UCSD-AML1 (cell line): ENCODE data around the gene WFDC5.

Experiments
- DNase-seq: peaks from one replicate; lab custom pipeline; 2025; ENCODE audit not compliant: unreplicated experiment; lab: John Stamatoyannopoulos, UW

Gene WFDC5

GRCh38 chr20:45115829-45116228 lies 855 bp upstream of the WFDC5 start:
- no peak for DNase-seq

DNA sequence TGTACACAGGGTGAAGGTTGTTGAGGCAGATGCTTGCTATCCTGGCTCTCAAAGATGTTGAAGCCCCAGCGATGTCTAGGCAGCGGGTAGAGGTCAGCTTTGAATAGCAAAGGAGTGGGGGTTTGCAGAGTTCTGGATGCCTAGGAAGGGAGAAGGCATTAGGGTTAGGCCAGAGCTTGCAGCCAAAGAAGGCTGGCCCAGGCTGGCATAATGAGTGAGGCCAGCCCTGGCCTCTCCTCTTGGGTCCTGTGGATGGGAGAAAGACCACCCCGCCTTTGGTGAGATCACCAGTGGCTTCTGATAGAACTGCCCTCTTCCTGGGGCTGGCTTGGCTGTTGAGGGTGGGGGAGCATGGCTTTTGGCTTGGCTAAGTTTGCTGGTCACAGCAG lies 406 bp upstream of the WFDC5 start:
- DNase-seq = no peak

DNA sequence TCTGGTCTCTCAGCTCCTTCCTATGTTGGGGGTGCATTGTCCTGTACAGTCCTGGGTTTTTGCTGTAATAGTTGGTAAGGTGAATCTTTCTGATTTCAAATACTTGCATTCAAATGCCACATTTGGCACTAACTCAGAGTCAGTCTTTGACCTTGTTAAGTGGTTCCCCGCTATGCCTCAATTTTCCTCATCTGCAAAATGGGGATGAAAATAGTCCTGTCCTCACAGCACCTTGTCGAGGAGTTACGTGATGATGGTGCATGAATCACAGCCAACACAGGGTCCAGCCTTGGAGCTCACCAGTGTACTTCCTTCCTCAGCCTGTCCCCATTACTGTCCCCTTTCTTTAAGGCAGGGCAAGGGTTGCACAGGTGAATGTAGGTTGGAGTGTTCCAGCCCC lies 1.1 kb downstream of the WFDC5 start:
- no peak for DNase-seq

DNA sequence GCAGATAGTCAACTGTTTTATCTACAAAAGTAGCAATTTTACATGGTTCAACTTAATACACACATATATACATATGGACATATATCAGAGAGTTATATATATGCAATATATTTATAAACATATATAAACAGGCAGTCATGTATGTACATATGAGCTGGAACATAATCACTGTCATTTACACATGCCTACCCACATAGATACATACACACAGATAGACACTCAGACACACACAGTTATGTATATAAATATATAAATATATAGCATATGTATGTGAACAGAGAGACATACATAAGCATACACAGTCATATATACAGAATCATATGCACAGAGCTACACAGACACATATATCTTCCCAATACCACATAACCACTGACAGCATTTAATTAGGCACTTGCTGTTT lies 2.2 kb downstream of the WFDC5 start:
- no peak for DNase-seq

- no peak for DNase-seq
These were observed 3.0 kb downstream of the WFDC5 start for GRCh38 chr20:45111799-45112471.

GRCh38 chr20:45111285-45111684 lies 3.7 kb downstream of the WFDC5 start:
- no peak for DNase-seq

- no peak for DNase-seq
These were observed 4.7 kb downstream of the WFDC5 start for GRCh38 chr20:45110301-45110700.

DNA sequence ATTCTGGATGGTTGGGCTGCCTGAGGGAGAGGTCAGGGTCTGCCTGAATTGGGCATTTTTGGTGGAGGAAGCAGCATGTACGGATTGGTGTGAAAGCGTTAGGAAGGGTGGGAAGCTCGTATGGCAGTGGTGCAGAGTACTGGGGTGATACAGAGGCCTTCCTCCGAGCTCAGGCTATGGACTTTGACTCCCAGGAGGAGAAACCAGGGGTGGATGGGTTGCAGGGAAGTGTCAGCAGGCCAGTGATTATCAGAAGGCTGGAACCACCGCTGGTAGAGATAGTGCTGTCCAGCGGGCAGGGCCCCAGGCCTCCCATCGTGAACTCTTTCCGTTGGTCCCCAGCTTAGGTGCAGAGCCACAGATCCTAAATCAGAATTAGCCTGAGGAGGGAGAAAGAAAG lies 5.3 kb downstream of the WFDC5 start:
- DNase-seq = no peak

DNA sequence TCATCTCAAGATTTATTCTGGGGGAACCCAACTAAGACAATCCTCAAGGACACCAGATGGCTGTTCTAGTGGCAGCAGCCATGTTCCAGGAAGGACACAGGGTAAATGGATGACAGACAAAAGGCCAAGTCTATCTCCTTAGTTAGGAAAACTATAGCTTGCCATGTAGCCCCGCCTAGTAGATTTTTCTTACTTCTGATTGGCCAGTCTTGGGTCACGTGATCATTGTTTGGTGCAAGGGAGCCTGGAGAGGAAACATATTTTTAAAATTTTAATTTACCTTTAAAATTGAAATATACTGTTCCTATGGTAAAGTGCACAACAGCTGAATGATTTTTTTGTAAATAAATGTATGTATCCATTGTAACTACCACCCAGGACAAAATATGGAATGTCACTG lies 9.7 kb downstream of the WFDC5 start:
- DNase-seq = no peak

- DNase-seq = no peak
These were observed 10.2 kb downstream of the WFDC5 start for GRCh38 chr20:45104786-45105185.

GRCh38 chr20:45103072-45103471 lies 11.9 kb downstream of the WFDC5 start:
- DNase-seq = no peak

DNA sequence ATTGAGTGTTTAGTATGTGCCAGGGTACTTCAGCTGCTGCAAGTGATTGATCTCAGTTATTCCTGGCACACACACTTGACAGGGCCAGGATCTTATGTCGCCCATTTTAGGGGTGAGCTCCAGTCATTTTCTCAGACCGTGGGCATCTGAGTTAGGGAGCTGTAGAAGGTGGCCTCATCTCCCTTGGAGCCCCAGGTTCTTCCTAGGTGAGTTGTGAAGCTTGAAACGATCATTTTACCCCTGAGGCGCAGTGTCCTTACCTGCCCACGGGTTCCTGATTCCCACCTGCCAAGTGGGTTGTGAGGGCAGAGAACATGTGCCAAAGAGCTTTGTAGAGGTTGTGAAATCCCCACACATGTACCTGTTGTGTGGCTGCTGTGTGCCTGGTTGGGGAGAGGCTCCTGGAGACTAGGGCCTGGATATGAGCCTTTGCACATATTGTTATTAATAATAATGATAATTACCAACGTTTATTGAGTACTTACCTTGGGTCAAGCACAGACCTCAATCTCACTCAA lies 13.6 kb downstream of the WFDC5 start:
- DNase-seq = no peak

- DNase-seq = peak; percentile 59
These were observed 14.3 kb downstream of the WFDC5 start, which contains the start of gene KCNS1 for GRCh38 chr20:45100563-45101245. Gene KCNS1 (minus strand): TSS chr20:45101127. CDS start chr20:45099236, 1,891 bp downstream.

DNA sequence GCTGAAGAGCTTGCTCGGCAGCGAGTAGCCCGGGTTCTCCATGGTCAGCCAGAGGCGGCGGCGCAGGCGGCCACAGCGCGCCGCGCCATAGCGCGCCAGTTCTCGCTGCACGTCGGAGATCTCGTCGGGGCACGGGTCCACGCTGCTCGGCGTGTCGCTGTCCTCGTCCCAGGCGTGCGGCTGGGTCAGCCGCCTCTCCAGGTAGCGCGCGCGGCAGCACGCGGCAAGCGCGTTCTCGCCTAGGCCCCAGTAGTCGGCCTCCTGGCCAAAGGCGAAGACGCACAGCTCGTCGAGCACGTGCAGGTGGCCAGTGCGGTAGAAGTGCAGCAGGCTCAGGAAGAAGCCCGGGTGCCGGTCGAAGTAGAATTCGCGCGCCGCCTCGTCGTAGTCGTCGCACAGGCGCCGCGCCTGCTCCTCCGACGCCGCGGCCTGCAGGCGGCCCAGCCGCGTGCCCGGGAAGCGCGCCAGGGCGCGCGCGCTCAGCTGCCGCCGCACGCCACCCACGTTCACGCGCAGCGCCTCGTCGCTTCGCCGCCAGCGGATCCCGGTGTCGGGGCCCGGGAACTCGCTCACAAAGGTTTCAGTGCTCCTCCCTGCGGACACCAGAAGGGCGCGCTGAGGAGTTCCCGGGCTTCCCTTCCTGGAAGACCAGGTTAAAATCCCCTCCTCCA lies 16.7 kb downstream of the WFDC5 start:
- DNase-seq = no peak

DNA sequence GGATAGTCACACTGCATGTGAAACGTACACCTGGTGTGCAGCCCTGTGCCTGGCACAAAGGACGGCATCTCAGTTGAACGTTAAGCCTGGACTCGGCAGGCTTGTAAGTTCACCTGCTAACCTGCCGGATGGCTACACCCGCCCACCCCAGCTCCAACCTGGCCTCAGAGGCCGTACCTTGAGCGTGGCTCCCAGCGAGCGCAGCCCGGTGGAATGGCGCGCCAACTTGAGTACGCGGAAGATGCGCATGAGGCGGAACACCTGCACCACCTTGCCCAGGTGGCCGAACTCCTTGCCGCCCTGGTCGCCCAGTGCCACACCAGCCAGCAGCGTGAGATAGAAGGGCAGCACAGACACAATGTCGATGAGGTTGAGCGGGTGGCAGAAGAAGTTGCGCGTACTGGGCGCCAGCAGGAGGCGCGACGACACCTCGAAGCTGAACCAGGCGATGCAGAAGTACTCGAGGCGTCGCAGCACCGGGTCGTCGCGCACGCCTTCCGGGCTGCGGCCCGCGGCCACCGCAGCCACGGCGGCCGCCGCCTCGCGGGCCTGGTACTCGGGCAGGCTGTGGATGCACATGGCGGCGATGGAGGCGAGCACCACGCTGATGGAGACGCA lies 17.4 kb downstream of the WFDC5 start:
- no peak for DNase-seq

DNA sequence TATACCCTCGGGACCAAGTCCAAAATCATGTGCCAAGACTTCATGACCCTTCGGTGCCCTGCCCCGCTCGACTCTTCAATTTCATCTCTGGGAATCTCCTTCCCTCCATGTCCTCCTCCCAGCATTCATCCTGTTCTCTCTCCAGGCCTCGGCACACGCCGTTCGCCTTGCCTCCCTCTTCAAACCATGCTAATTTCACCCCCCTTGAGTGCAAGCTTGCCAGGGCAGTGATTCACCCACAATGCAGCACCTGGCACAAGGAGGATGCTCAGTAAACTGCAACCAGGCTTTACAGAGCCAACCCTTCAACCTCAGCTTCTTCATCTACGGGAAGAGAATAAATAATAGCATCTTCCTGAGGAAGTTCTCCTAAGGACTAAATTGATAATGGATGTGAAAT lies 18.2 kb downstream of the WFDC5 start:
- DNase-seq = no peak

- peak; percentile 32 for DNase-seq
These were observed 19.2 kb downstream of the WFDC5 start for GRCh38 chr20:45095805-45096238.

- no peak for DNase-seq
These were observed 20.0 kb downstream of the WFDC5 start for GRCh38 chr20:45094864-45095574.

DNA sequence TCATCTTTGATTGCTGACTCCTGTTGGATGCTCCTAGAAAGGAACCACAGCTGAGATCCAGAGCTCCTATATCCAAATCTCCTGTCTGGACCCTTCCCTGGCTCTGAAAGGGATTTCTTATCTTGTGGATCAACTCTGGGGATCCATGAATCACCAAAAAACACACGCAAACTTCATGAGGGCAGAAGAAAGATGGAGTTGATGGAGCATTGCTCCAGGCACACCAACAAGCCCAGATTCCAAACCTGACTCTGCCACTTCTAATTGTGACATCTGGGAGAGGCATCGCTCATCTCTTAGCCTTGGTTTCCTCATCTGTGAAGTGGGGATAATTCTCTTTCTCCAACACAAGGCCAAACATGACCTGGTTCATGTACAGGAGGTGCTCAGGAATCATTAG lies 20.8 kb downstream of the WFDC5 start:
- DNase-seq = no peak

- DNase-seq = no peak
These were observed 22.1 kb downstream of the WFDC5 start for GRCh38 chr20:45092898-45093297.

DNA sequence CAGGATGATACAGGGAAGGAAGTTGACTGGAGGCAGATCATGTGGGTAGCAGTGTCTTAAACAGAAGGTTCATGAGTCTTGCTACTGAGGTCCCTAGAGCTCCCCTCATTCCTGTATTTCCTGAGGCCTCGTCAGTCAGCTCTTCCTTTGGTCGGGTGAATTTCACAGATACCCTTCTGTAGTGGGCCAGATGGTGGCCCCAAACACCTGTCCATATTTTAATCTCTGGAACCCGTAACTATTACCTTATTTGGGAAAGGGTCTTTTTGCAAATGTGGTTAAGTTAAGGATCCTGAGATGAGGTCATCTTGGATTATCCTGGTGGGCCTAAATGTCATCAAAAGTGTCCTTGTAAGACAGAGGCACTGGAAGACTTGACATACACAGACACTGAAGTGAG lies 23.6 kb downstream of the WFDC5 start:
- DNase-seq = no peak
